Stimulated activated CD8-positive, alpha-beta memory T cell treated with anti-CD3 and anti-CD28 coated beads, Interleukin-7, amount 100 ng/mL, for 1 hour (primary cell): ENCODE data around the gene CXCL6.

ENCODE experiments used
- DNase-seq, 2 donors: peaks; one replicate each; pipeline ENCODE4 v3.0.0-alpha.2; 2020; ENCODE audit warnings: low read depth in 2 of 2

Gene CXCL6

DNA sequence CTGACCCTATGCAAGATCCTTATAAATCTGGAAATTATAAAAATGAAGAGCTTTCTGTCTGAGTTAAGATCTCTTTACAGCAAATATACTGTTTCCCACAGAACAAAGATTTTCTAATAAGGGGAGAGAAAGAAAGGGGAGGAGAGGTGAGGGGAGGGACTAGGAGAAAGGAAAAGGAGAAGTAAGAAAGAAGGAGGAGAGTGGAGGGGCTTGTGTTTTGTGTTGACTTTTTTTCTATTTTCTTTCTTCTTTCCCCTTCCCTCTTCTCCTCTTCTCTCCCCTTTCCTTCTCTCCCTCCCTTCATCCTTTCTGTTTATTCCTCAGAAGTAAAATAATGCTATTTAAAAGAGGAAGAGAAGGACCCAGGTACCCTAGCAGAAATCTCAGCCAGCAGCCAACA, 6.2 kb downstream of the CXCL6 start:
- no peak for DNase-seq

DNA sequence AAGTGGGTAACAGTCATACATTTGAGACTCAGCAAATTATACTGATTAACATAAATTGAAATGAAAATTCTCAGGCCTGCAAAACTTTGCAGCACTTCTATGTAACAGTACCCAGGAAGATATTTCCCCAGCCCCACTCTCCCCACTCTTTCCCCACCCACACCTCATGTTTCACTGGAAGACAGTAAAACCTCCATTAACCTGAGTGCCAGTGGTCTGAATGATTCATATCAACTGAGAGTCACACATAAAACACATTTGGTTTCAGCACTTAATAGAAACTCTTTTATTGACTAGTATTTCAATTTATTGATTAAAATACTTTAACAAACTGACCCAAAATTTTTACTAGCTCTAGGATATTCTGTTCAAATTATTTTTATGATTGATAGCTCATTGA, 6.9 kb downstream of the CXCL6 start:
- no peak for DNase-seq

DNA sequence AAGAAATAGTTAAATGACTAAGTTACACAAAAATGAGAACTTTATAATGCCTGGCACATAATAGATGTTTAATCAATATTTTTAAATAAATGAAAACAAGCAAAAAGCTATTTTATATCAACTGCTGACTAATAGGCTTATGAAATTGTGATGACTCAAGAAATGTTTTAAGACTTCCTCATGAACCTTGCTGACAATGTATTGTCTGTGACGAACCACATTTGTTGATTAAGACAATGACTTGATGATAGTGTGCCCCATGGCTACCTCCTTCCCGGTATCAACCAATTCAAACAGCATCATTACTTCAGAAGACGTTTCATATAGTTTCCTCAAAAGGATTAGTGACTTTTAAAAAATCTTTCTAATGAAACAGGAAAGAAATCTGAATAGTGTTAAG, 7.9 kb downstream of the CXCL6 start:
- DNase-seq = no peak

DNA sequence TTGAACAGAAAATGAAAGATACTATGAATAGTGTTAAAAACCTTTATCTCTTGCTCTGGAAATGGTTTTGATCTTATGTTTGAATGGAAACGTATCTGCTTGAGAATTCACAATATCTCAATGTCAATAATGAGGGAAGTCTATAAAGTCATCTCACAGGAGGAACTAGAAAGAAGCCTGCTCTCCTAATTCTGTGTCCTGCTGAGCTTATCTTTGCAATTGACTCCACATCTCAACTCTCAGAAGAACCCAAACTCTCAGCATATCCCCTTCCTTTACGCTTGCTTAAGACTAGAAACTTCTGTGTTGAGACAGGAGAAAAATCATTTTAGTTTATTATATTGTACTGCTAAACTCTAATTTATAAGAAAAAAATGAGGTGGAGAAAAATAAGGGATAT, 8.3 kb downstream of the CXCL6 start:
- no peak for DNase-seq

DNA sequence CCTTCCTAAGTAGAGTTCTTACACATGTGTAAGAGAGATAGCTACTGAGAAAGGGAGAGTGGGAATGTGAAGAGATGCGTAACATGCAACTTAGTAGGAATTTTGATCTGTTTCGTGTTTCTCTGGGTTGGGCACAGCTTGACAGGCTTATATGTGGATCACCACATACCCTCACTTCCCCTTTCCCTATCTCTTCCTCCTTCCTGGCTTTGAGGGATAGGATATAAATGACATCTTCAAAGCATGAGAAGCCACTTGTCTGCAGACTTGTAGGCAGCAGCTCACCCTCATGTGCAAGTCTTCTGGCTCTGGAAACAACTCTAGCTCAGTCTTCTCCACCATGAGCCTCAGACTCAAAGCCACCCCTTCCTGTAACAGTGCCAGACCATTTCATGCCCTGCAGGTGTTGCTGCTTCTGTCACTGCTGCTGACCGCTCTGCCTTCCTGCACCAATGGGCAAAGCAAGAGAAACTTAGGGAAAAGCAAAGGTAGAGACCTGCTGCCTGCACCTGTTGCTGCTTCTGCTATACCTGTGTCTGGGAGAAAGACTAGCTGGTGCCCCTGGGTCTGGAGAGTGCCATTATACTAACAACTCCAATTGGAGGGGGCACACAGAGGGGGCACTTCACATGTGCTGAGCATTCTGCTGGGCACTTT, 11.2 kb downstream of the CXCL6 start:
- no peak for DNase-seq

DNA sequence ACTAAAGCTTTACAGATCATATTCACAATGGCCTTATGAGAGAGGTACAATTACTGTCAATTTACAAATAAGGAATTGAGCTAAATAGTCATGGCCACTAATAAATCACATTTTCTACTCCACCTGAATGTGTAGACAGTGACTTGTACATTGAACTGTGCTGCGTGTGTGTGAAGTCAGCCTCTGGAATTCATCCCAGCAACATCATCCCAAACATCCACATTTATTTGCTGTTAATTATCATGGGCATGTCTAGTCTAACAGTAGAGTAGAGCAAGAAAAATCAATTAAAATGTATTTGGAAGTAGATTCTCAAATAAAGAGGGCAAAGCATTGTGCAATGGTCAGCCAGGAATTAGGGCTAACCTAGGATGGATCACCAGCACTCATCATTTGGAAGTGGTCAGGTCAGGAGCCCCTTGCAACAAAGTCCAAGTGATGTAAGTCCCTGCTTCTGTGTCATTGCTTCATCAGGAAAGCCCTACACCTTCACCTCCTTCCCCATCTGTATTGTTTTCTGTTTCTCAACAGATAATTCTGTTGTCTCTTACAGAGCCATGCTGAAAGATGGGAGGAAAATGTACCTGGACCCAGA, 11.8 kb downstream of the CXCL6 start:
- DNase-seq = no peak

DNA sequence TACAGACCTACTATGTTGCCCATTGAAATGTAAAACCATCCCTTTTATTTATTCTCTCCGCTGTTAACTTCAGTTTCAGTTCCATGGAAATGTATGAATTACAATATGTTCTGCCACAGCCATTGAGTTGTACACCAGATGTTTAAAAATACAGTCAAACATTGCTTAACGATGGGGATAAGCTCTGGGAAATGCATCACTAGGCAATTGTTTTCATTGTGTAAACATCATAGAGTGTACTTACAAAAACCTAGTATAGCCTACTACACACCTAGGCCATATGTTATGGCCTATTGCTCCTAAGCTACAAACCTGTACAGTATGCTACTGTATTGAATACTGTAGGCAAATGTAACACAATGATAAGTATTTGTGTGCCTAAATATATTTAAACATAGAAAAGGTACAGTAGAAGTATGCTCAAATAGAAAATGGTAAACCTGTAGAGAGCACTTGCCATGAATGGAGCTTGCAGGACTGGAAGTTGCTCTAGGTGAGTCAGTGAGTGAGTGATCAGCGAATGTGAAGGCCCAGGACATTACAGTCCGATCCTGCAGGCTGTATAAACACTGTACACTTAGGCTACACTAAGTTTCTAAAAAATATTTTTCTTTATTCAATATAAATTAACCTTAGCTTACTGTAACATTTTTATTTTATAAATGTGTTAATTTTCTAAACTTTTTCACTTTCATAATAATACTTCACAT, 13.9 kb downstream of the CXCL6 start:
- no peak for DNase-seq

DNA sequence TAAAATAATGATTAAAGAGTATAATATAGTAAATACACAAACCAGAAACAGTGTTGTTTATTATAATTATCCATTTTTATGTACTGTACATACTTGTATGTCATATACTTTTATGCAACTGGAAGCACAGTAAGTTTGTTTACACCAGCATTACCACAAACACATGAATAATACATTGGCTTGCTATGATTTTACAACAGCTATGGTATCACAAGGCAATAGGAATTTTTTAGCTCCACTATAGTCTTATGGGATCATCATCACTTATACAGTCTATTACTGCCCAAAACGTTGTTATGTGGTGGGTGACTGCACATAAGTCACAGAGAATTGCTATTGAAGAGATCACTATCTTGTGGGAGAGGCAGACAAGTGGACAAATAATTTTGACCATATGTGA, 14.8 kb downstream of the CXCL6 start:
- no peak for DNase-seq

DNA sequence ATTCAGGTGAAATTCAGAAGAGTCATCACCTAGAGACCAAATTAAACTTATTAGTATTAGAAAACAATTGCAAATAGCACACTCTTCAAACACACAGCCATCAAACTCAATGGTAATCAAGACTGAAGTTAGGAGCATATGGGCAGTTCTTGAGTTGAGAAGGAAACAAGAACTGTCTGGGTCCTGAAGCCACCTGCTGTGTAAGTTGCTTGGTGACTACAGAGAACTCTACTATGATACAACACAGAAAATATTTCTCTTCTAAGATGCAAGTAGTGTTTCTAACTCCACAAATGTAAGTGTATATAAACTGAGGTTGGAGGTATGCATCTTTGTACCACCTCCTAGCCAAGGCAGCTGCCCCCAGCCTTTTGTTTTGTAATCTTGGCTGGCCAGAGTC, 16.3 kb downstream of the CXCL6 start:
- no peak for DNase-seq

DNA sequence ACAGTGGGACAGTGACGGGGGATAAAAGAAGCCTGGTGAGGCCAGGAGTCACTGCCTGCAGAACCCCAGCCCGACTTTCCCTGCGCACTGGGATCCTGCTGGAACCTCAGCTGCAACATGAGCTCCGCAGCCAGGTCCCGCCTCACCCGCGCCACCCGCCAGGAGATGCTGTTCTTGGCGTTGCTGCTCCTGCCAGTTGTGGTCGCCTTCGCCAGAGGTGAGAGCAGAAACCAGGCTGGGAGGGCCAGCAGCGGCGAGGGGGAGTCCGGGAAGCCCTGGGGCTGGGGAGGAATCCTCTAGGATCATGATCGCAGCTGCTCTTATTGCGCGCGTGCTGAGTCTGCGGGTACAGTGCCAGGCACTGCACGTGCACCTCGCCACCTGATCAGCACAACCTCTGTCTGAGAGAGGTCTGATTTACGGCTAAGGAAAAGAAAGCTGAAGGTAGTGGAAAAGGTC, 16.8 kb downstream of the CXCL6 start, which contains the start of gene PF4V1:
PF4V1 (plus strand) TSS at position 51 of the 459 bp plus-strand sequence; CDS start at position 118, 67 bp downstream.
- no peak for DNase-seq

DNA sequence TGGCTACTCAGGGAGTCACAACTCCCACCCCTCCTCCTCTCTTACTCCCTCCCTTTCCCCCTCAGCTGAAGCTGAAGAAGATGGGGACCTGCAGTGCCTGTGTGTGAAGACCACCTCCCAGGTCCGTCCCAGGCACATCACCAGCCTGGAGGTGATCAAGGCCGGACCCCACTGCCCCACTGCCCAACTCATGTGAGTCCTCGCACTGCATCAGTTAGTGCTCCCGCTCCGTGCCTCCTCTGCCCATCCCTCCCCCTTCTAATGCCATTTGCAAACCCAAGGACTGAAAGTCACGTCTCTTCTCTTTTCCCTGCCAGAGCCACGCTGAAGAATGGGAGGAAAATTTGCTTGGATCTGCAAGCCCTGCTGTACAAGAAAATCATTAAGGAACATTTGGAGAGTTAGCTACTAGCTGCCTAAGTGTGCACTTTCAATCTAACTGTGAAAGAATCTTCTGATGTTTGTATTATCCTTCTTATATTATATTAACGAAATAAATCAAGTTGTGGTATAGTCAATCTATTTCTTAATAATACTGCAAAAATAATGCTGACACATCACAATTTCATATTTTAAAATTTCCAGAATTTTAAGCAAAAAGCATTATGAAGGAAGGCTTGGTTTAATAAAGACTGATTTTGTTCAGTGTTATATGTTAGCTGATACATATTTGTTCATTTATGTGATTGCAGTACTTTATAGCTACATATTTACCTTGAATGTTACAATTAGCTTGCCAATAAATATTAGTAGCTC, 17.4 kb downstream of the CXCL6 start:
- no peak for DNase-seq

DNA sequence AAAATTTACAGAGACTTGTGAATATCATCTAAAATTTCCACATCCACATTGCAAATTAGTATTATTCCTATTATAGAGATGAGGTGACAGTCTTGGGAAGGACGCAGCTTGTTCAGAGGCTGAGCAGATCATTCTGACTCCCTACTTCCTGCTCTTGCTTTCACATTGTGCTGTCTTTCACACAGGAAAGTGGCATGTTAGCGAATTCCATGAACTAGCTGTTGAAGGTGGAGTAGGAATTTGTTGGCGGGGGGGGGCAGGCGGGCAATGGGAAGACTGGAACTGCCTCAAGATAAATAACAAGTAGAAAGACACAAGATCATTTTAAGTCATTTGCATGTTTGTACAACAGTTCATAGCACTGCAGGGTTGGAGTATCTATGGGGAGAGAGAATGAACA, 18.9 kb downstream of the CXCL6 start:
- no peak for DNase-seq

DNA sequence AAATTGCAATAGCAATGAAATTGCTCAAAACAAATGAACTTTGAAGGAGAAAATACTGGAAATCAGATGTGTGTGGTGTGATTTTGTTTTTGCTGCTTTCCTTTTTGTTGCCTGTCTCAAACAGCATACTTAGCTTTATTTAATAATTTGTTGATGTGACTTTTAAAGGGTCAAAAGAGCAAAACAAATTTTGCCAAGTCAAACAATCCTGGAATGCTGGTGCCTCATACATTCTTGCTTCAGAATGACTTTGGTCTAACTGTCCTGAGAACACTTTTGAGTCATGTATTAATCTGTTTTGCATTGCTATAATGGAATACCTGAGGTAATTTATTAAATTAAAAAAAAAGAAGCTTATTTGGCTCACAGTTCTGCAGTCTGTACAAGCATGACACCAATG, 20.0 kb downstream of the CXCL6 start:
- no peak for DNase-seq

DNA sequence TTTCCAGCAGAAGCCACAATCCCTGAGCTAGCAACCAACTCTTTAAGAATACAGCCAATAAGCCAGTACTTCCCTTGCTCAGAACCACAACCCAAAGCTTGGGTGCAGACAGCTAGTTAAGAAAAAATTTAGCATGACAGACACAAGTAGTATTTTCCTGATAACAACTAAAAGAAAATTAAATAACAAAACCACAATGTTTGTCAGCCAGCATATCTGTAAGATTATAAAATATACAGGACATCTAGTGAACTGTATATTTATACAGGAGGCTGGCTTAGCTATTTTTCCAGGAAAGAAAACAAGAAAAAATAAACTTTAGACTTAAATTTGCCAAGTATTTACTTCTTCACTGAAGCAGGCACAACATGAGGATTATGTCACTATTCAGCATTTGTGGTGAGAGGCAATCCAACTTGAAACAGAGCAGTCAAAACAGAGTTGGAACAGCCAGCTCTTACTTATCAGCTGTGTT, 23.2 kb downstream of the CXCL6 start:
- no peak for DNase-seq

DNA sequence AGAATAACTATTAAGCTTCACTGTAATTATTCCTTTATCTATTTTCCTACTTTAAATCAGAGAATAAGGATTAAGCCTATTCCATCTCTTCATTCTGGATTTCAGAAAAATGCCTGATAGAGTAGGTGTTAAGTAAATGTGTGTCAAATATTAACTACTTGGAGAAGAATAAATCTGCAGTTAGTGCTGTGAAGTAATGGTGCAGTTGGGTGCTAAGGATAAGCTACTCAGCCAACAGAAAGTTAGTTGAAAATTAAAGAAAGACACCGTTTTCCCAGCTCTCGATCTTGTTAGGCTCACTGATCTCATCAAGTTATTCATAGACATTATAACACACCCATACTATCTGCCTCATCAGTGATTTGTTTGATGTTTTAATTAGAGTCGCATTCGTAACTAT, 23.7 kb downstream of the CXCL6 start:
- DNase-seq = no peak

DNA sequence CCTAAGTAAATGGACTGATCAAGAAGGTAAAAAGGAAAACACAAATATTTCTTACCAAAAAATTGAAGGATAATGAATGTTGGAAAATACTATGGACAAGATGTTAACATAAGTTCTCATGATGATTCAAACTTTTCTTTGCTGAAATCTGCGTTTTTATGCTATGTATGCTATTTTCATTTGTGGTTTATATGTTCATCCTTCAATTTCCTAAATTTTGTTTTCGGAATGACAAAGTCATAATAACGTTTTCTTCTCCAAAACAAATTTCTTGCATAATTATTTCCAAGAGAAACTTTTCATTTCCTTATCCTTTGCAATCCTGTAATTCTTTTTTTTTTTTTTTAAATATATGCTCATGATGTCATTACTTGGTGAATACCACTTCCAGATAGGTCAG, 24.4 kb downstream of the CXCL6 start:
- no peak for DNase-seq

DNA sequence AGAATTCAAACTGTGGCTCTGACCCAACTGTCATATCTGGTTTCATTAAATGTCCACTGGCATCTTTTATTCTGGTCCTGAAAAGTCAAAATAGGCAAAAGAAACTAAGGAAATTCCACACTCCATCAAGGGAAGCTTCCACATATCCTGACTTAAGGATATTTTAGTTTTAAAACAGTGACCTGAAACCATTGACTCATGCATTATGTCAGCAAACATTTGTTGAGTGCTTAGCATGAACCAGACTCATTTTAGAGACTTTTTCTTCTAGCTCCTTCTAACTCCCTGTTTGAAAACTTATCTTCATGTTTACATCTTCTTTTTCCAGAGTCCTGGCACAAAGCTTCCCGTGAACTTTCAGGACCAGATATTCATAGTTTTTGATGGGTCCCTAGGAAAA, 25.8 kb downstream of the CXCL6 start:
- DNase-seq = no peak

DNA sequence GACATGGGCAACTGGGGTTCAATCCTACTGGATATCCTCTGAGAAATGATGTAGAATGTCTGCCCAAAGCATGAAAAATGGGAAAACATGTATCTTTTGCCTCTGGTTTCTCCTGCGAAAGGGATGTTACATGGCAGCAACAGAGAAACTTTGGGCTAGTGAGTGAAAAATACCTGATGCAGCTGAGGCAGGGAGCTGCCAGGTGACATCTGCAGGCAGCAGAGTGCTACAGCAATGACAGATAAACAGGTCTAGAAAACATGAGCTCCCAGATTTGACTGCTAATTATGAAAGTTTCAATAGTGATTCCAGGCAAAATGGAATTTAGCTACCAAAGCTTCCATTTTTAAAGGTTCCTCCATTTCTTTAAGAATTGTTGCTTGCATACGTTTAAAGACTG, 27.9 kb downstream of the CXCL6 start:
- no peak for DNase-seq

DNA sequence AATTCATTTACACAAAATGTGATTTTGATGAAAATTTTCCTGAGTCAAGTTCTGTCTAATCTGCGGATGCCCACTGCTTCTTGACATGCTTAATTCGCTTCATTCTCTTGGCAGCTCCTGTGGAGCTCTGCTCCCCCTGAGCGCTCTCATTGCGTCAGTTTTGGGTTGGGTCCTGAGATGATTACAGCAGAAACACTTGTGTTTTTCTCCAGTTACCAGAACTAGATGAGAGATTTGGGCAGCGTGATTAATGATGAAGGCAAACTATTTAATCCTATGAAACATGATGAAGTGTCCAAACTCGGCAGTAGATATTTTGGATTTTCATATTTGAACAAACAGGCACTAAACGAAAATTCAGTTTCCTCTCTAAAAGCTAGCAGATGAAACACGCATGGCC, 28.5 kb downstream of the CXCL6 start:
- no peak for DNase-seq

DNA sequence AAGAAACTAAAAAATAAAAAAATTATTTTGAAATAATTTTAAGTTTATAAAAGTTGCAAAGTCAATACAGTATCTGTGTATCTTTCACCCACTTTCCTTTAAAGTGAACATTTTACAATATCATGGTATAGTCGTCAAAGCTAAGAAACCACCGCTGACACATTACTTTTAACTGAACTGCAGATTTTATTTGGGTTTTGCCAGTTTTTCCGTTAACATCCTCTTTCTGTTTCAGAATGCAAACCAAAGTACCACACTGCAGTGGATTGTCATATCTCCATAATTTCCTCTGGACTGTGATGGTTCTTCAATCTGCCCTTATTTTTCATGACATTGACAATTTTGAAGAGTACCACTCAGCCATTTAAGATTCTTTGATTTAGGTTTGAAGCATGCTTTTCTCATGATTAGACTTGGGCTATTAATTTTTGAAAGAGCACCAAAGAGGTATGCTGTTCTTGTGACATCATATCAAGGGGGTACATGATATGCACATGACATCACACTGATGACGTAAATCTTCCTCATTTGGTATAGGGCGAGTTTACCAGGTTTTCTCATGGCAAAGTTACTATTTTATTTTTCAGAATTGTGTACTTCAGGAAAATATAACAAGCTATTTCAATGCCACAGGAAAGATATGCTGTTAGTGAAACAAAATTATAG, 29.1 kb downstream of the CXCL6 start:
- DNase-seq = no peak

DNA sequence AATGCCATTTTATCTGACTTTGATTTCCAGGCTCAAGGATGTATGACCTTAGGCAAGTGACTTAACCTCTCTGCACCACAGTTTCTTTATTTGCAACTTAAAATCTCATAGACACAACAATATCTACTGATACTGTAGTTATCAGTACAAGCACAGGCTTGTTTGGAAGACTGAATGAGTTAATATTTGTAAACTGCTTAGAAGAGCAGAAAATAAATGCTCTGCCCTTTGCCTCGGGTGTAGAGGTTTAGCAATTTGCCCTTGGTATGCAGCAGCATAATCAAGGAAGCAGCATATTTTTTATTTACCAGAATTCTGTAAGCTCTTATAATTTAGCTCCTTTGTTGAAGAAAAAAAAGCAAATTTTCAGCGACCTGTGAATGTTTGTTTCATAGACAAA, 29.8 kb downstream of the CXCL6 start:
- DNase-seq = no peak

DNA sequence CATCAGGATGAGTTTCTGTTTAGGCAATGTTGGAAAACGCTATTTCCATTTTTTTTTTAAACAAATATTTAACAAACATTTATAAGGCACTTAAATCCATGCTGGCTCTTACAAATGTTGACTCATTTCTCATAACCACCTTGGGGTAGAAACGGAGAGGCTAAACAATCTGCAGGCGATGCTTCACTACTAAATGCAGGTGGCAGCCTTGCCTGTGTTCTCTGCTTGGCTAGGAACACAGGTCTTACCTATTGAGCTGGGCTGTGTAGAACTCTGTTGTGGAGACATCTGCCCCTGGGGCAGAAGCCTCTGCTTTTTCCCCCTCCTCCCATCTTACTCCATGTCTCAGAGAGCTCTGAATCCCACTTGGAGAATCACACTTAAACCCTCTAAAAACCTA, 31.3 kb downstream of the CXCL6 start:
- DNase-seq = no peak
